ENCODE results near the gene TRHDE.

The TRHDE gene

DNA sequence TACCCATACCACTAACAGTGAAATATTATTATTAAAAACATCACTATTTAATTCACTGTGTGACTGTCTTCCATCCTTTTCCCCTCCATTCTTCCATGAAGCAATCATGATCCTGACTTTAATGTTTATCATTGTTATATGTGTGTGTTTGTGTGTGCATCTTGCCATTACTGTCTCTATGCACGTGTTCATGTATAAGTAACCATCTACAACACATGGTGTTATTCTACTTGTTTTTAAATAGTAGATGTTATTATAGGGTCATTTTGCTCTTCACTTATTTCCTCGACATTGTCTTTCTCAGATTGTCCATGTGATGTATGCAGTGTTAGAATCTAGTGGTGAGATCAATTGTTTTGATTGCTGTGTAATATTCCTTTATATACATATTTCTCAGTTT is 195.8 kb downstream of the TRHDE start:
- DNase-seq (ENCODE audit: low spot score), result no peak
- H3K27ac ChIP-seq, result no peak overlapping the region
- ChIA-PET POLR2A (ENCODE audit: low non-redundant PET) (no interaction called here), CTCF (interaction anchor here (0.8 kb wide), 2 partner anchors 33 to 401 kb away, joined by 3 to 4 read pairs; no protein-coding TSS in a partner anchor)
- TF ChIP-seq, protein P1, sequence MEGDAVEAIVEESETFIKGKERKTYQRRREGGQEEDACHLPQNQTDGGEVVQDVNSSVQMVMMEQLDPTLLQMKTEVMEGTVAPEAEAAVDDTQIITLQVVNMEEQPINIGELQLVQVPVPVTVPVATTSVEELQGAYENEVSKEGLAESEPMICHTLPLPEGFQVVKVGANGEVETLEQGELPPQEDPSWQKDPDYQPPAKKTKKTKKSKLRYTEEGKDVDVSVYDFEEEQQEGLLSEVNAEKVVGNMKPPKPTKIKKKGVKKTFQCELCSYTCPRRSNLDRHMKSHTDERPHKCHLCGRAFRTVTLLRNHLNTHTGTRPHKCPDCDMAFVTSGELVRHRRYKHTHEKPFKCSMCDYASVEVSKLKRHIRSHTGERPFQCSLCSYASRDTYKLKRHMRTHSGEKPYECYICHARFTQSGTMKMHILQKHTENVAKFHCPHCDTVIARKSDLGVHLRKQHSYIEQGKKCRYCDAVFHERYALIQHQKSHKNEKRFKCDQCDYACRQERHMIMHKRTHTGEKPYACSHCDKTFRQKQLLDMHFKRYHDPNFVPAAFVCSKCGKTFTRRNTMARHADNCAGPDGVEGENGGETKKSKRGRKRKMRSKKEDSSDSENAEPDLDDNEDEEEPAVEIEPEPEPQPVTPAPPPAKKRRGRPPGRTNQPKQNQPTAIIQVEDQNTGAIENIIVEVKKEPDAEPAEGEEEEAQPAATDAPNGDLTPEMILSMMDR (conservative IDR thresholded peaks at IDR 0.05; ENCODE audit: low read depth), result no peak

DNA sequence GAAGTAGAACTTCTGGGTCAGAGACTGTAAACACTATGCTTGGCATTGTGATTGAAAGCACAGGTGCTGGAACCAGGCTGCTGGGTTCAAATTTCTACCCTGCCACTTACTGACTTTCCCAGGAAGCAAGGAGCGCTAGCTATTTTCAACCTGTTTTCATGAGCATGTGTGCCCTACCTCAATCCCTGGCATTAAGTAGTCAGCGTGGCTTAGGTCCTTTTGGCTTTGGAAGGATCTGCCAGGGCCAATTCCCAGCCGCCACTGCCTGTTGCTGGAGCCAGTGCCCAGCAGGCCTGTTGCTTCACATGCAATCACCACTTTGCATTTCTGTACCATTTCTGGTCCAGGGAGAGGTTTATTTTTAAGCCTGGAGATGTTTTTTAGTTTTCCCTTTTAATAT is 196.3 kb downstream of the TRHDE start:
- ChIA-PET CTCF (interaction anchor here (0.8 kb wide), 2 partner anchors 34 to 401 kb away, joined by 3 to 4 read pairs; no protein-coding TSS in a partner anchor), POLR2A (ENCODE audit: low non-redundant PET) (no interaction called here)
- H3K27ac ChIP-seq, result no peak overlapping the region
- TF ChIP-seq, protein P1 (conservative IDR thresholded peaks at IDR 0.05; ENCODE audit: low read depth), result no peak
- DNase-seq (ENCODE audit: low spot score), result no peak

DNA sequence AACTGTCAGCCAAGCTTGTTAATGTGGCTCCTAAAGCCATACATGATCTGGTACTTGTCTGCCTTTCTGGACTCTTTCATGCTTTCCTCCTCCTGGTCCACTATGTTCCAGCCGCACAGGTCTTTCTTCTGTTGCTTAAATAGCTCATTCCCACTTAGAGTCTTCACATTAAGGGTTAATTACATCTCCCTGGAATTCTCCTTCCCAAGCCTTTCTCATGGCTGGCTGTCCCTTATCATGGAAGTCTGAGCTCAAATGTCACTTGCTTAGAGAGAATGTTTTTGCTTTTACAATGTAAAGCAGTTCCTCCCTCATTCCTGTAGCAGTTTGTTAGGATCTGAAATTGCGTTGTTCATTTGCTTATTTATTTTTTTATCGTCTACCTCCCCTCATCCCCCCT is 199.6 kb downstream of the TRHDE start:
- ChIA-PET POLR2A (ENCODE audit: low non-redundant PET) (no interaction called here), CTCF (interaction anchor here (0.7 kb wide), 1 partner anchor 17 kb away, joined by 3 read pairs; no protein-coding TSS in a partner anchor)
- TF ChIP-seq, protein P1 (conservative IDR thresholded peaks at IDR 0.05; ENCODE audit: low read depth), result no peak
- no peak for DNase-seq (ENCODE audit: low spot score)
- H3K27ac ChIP-seq, result no peak overlapping the region

DNA sequence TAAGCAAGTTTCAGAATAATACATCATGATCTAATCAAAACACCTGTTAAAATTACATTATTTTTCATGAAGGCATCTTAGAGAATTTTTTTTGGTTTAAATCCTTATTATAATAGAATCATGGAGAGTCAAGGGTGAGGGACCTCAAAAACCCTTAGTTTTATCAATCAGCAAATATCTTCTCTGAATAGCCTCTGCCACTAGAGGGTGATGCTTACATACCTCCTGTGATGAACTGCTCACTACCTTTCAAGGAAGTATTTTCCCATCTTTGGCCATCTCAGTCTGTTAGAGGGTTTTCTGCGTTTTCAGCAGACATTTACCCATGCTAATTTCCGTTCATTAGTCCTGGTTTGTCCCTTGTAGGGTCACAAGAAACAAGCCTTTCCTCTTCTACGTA is 200.2 kb downstream of the TRHDE start:
- ChIA-PET POLR2A (ENCODE audit: low non-redundant PET) (no interaction called here), CTCF (interaction anchor here (0.7 kb wide), 1 partner anchor 18 kb away, joined by 3 read pairs; no protein-coding TSS in a partner anchor)
- no peak overlapping the region for H3K27ac ChIP-seq
- TF ChIP-seq, protein P1 (conservative IDR thresholded peaks at IDR 0.05; ENCODE audit: low read depth), result no peak
- no peak for DNase-seq (ENCODE audit: low spot score)

DNA sequence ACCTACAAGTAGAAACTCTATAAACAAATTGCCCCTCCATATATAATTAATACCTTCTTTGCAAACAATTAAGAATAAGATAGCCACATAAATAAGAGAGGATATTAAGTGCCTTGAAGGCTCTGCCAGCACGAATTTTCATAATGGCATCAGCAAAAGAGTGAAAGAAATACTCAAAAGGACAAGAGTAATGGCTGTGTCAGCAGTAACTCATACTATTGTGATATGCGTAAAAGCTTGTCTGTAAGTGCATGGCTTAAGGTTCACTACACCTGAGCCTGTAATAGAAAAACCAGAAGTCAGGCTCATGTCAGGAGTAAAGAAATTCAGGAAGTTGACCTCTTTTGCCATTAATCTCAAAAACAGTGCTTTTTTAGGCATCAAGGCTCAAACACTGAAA is 204.1 kb downstream of the TRHDE start:
- POLR2A ChIA-PET (ENCODE audit: low non-redundant PET), result no interaction called here
- TF ChIP-seq, protein P1 (conservative IDR thresholded peaks at IDR 0.05; ENCODE audit: low read depth), result no peak
- H3K27ac ChIP-seq, result no peak overlapping the region
- CTCF ChIA-PET, result no interaction called here
- no peak for DNase-seq (ENCODE audit: low spot score)

DNA sequence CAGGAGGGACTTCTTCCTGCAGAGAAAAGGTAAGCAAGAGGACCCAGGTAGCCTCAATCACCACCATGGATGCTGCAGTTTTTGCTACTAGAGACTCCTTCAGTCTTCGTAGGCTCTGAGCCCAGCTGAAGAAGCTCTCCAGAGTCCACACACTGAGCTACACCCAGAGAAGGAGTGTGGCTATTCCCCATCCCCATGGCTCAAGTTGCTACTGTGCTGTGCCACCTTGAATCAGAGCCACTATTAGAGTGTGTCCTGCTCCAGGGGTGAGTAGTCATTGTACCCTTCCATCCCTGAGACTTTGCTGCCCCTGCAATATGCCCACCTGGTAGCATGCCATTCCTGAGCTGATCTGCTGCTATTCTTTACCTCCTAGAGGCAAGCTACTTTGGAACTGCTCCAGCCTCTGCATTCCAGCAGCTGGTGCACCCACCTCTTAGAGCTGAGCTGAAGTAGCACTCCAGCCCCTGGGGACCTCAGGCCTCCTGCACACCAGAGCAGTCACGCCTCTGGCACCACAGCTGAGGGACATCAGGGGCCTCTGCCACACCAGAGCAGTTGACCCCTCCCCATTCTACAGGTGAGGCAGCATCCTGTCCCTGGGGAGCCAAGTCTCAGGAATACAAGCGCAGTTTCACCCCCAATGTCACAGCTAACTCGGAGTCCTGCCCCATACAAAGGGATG is 213.0 kb downstream of the TRHDE start:
- DNase-seq (ENCODE audit: low spot score), result no peak
- H3K27ac ChIP-seq, result no peak overlapping the region
- ChIA-PET CTCF (interaction anchor here (0.5 kb wide), 1 partner anchor 1397 kb away, joined by 3 read pairs; no protein-coding TSS in a partner anchor), POLR2A (ENCODE audit: low non-redundant PET) (no interaction called here)
- TF ChIP-seq, protein P1 (conservative IDR thresholded peaks at IDR 0.05; ENCODE audit: low read depth), result no peak

Measured in RWPE1 (cell line).